Measurements from ENCODE around the gene OR4S1.
"Not testable (repeated sequence)": the region's sequence is repeated elsewhere in the genome, so short reads cannot be mapped to it uniquely, and the experiment has no call there.

The OR4S1 gene, protein sequence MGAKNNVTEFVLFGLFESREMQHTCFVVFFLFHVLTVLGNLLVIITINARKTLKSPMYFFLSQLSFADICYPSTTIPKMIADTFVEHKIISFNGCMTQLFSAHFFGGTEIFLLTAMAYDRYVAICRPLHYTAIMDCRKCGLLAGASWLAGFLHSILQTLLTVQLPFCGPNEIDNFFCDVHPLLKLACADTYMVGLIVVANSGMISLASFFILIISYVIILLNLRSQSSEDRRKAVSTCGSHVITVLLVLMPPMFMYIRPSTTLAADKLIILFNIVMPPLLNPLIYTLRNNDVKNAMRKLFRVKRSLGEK

DNA sequence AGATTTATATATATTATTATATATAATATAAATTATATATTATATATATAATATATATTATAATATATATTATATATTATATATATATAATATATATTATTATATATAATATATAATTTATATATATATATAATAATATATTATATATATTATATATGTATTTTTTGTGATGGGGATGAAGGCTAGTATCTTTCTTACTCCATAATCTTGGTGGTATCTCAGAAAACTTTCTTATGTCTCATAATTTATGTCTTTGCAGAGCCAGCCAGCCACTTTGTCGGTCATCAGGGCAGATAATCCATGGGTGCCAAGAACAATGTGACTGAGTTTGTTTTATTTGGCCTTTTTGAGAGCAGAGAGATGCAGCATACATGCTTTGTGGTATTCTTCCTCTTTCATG, at the start of gene OR4S1:
Gene OR4S1 (plus strand): TSS at position 301 of the 400 bp plus-strand sequence. CDS start 0 bp downstream, at position 301.
- DNase-seq: no peak

DNA sequence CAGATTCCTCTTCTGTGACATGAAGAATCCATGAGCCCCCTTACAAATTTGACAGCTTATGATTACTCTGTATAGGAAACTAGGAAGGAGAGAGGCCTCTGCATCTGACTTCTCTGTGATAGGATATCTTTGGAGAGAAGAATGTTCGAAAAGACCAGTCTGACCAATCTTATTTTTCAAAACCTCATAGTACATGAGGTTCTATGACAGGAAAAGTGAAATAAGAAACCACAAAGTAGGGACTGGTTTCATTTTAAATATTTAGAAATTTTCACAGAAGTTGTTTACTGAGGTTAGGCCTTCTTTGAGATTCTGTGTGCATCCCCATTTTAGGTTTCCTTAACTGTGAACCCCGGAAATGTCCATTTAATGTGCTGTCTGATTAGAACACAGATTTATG, 44.4 kb upstream of the OR4S1 start:
- DNase-seq: no peak

DNA sequence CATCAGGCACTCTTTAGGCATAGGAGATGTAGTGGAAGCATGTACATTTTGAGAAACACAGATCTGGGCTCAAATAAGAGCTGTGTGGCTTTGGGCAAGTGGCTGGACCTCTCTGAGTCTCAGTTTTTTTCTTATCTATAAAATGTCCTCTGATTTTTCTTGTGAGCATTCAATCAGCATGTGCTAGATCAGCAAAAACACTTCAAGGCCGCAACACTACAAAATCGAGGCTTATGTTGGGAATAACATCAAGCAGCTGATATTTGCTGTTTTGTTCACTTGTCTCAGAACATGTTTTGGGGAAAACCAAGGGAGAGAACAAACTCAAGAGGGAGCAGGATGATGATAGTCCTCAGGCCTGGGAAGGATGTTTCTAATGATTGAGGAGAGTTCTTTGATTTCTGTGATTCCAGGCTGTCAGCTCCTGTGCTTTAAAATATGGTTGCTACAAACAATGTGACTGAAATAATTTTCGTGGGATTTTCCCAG, 42.6 kb upstream of the OR4S1 start, which contains the start of gene OR4X1:
Gene OR4X1 (plus strand): TSS at position 439 of the 489 bp plus-strand sequence. CDS start 0 bp downstream, at position 439.
- no peak for DNase-seq

DNA sequence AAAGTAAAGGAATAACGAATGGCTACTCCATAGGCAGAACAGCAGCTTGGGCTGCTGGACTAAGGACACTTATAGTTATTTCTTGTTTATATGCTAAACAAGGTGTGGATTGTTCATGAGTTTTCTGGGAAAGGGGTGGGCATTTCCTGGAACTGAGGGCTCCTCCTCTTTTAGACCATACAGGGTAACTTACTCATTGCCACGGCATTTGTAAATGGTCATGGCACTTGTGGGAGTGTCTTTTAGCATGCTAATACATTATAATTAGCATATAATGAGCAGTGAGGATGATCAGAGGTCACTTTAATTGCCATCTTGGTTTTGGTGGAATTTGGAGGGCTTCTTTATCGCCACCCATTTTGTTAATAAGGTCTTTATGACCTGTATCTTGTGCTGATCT, 35.4 kb upstream of the OR4S1 start:
- no peak for DNase-seq

DNA sequence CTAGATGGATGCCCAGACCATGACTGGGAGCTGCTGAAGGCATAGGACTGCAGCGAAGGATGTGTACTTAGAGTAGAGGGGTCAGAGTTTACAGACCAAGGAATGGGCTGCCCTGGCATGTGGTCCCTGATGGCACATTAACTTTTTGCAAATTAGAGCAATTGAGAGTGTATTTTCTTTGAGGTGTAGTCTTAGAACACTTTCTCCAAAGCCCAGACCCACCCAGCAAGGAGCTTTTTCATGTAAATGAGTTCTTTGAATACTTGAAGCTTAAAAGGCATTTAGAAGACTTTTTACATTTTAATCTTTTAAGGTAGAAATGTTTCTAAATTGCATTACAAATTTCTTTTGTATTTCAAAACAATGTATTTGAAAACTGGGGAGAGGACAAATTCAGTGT, 33.4 kb upstream of the OR4S1 start:
- DNase-seq: no peak

DNA sequence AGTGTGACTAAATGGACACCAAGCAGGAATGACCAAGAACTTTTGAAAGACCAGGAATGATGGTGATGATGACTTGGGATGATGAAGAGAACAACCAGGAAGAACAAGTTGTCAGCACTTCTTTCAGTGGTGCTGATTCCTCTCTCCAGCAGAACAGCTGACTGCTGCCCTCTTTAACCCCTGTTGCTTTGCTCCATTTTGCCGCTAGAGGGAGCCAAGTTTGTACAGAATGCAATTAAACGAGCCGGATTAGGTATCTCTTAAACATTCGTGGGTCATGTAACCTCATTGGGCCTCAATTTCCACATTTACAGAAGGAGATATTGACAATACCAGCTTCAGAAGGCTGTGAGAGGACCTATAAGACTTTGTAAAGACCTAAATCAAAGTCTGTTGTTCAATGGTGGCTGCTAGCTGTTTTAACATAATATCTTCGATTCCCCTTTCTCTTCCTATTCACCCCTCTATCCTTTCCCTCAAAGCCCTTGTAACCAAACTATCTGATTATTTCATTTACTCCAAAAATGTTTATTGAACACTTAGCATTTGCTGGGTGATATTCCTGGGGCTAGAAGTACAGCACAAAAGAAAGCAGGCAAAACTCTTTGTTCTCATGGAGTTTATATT, 1.9 kb downstream of the OR4S1 start:
- peak; percentile 65 for DNase-seq

DNA sequence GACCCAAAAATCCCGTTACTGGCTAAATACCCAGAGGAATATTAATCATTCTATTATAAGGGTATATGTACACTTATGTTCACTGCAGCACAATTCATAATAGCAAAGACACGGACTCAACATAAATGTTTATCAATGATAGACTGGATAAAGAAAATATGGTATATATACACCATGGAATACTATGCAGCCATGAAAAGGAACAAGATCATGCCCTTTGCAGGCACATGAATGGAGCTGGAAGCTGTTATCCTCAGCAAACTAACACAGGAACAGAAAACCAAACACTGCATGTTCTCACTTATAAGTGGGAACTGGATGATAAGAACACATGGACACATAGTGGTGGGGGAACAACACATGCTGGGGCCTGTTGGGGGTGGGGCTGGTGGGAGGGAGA, 7.6 kb downstream of the OR4S1 start:
- DNase-seq: not testable (repeated sequence)

DNA sequence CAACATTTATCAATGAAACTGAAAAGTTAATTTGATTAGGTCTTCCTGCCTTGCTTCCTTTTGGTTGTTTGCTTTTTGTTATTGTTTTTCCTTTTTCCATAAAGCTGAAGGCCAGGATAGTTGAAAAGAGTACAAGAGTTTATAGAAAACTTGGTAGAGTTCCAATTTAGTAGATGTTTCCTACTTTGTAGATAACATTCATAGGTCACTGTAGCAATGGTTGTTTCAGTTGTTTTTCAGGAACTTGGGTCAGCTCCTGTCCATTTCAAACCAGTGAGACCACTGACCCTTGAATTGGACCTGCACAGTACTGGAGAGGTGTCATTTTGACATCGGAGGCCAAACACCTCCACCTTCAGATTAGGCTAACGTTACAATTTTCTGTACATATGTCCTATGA, 13.8 kb downstream of the OR4S1 start:
- not testable (repeated sequence) for DNase-seq

DNA sequence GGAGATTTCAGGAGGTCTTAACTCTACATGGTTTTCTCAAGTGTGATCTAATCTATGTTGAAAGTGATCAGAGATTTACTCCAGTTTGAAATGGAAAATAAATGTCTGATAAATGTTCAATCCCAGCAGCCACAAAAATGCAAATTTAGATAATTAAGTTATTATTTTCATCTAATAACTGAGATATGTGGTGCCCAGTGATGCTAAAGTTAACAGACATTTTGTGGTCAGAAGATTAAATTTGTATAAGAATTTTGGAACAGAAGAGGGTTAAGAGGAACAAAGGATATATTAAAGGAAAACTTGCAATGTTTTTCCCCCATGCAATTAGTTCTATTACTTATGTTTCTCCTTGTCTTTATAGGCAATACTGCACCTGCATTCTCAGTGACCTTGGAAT, 18.6 kb downstream of the OR4S1 start, which contains the start of gene OR4C3:
Gene OR4C3 (plus strand): TSS at position 301 of the 400 bp plus-strand sequence. CDS start 102 bp downstream, outside the sequence.
- DNase-seq: not testable (repeated sequence)

DNA sequence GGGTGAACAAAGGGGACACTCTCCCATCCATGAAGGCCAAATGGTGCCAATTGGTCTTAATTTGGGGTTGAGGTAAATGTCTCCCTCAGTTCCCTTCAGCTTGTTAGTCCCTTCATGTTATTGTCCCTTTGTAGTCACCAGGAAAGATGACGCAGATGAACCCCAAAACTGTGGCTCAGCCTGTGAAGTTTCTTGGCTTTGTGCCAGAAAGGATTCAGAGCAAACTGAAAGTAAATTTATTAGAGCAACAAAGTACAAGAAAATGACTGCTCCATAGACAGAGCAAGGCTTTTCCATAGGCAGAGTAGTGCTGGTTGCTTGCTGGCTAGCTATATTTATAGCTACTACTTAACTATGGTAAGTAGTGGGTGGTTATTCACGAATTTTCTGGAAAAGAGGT, 35.4 kb downstream of the OR4S1 start:
- no peak for DNase-seq

DNA sequence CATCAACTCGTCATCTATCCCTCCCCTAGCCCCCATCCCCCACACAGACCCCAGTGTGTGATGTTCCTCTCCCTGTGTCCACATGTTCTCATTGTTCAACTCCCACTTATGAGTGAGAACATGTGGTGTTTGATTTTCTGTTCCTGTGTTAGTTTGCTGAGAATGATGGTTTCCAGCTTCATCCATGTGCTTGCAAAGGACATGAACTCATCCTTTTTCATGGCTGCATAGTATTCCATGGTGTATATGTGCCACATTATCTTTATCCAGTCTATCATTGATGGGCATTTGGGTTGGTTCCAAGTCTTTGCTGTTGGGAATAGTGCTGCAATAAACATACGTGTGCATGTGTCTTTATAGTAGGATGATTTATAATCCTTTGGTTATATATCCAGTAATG, 36.5 kb downstream of the OR4S1 start:
- not testable (repeated sequence) for DNase-seq

DNA sequence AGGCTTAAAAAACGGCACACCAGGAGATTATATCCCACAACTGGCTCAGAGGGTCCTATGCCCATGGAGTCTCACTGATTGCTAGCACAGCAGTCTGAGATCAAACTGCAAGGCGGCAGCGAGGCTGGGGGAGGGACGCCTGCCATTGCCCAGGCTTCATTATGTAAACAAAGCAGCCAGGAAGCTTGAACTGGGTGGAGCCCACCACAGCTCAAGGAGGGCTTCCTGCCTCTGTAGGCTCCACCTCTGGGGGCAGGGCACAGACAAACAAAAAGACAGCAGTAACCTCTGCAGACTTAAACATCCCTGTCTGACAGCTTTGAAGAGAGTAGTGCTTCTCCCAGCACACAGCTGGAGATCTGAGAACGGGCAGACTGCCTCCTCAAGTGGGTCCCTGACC, 40.3 kb downstream of the OR4S1 start:
- not testable (repeated sequence) for DNase-seq

DNA sequence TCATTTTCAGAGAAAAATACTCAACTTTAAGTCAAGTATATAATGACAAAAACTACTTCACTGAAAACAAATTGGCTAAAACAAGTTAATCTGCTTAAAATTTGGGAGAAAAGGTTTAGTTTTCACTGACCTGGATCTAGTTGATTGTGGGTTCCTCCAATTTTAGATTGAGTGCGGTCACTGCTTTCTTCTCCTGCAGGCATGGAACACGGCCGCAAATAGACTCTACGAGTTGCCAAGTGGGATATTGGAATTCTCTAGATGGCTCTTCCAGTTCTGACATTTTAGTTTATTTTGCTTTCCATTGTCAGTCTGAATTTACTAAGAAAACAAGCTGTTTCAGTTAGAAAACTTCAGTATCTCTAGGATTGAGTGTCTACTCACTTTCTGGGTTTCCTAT, 48.0 kb downstream of the OR4S1 start:
- DNase-seq: no peak

DNA sequence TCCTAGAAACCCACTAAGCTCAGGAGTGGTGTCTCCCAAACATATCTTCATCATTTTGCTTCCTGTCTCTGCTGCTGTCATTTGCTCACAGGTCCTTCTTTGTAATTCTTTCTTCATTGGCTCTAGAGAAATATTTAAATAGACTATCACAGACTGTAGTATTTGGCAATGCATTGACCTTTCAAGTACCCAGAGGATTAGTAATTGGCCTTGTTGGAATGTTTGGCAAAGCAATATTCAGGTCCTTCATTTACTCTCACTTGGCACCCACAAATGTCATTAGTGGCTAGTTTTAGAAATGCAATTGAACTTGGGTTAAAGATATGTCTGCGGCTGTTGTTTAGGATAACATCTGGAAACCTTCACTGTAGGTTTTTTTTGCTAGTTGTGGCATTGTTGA, 48.7 kb downstream of the OR4S1 start:
- DNase-seq: no peak

Data from NCI-H1694 (cell line).